Ascending aorta (tissue), 2 donors: ENCODE results near the gene ING1. TPM values are rescaled to one million over a fixed set of nuclear protein-coding genes. Genes with fewer than 3 reads are reported as not detected.
"Not testable (repeated sequence)": the region's sequence is repeated elsewhere in the genome, so short reads cannot be mapped to it uniquely, and the experiment has no call there.

Source experiments
- DNase-seq, 2 donors: peaks; one replicate each; pipeline ENCODE4 v3.0.0-alpha.2; 2019; ENCODE audit warnings: low spot score in 2 of 2
- H3K27ac ChIP-seq, 2 donors: fragments of 200-600 bp; sonication (generic); one replicate each; pipeline ENCODE4 v1.5.1; 2016 to 2017; ENCODE audit warnings: mild to moderate bottlenecking in 1 of 2
- H3K27me3 ChIP-seq: fragments of 200-600 bp; sonication (generic); one replicate; pipeline ENCODE4 v1.5.1; 2017
- H3K36me3 ChIP-seq, 2 donors: fragments of 200-600 bp; sonication (generic); one replicate each; pipeline ENCODE4 v1.5.1; 2016
- H3K4me1 ChIP-seq, 2 donors: fragments of 200-600 bp; sonication (generic); one replicate each; pipeline ENCODE4 v1.5.1; 2016 to 2017; ENCODE audit warnings: mild to moderate bottlenecking in 1 of 2
- H3K4me3 ChIP-seq, 2 donors: fragments of 200-600 bp; sonication (generic); one replicate each; pipeline ENCODE4 v1.5.1; 2016 to 2017; ENCODE audit warnings: mild to moderate bottlenecking in 1 of 2
- H3K9me3 ChIP-seq, 2 donors: fragments of 200-600 bp; sonication (generic); one replicate each; pipeline ENCODE4 v1.5.1; 2016
- CTCF ChIP-seq, 3 experiments: fragments of 200-600 bp in 2 of 3; fragments of 450-650 bp in 1 of 3; sonication (generic) in 2 of 3; IDR thresholded peaks; one replicate each; pipeline ENCODE4 v1.5.1; 2016 to 2019; ENCODE audit warnings: antibody characterized with exemption in 3 of 3, mild to moderate bottlenecking in 1 of 3, moderate library complexity in 1 of 3
- intact Hi-C: fragments of 100-400 bp; cut with DNase I; formaldehyde crosslinking; loops from one replicate; pipeline ENCODE4 v1.15.1; 2023
- total RNA-seq: library from RNA; depleted of rRNA; stranded (reverse); fragments of >200 nt; gene quantifications from one replicate; pipeline ENCODE4 v1.1.0, GENCODE V29; 2016

ING1 gene
- total RNA-seq, 1 donor from 2014 or later, result 12.0 TPM

- Histone ChIP-seq H3K36me3 (peaks cover 22 to 55% of the 10 kb centered on the region in 2 donors), H3K9me3 (no peaks in the 10 kb centered on the region), H3K4me3 (no peak overlapping the region), H3K27me3 (no peaks in the 10 kb centered on the region), H3K27ac (no peak overlapping the region), H3K4me1 (no peaks in the 10 kb centered on the region)
- intact Hi-C loops, result no loop called here
- TF ChIP-seq CTCF (IDR thresholded peaks at IDR 0.05), result no peak
- DNase-seq, result peak in 1 of 2 donors; percentile 22
These were observed 44.5 kb upstream of the ING1 start for GRCh38 chr13:110669036-110669435.

- peaks cover 22 to 52% of the 10 kb centered on the region in 2 donors for H3K36me3 ChIP-seq
- intact Hi-C loops, H3K27ac ChIP-seq, H3K4me1 ChIP-seq, H3K9me3 ChIP-seq, H3K27me3 ChIP-seq, H3K4me3 ChIP-seq, DNase-seq: not testable (repeated sequence)
These were observed 43.7 kb upstream of the ING1 start for GRCh38 chr13:110669814-110670213.

DNA sequence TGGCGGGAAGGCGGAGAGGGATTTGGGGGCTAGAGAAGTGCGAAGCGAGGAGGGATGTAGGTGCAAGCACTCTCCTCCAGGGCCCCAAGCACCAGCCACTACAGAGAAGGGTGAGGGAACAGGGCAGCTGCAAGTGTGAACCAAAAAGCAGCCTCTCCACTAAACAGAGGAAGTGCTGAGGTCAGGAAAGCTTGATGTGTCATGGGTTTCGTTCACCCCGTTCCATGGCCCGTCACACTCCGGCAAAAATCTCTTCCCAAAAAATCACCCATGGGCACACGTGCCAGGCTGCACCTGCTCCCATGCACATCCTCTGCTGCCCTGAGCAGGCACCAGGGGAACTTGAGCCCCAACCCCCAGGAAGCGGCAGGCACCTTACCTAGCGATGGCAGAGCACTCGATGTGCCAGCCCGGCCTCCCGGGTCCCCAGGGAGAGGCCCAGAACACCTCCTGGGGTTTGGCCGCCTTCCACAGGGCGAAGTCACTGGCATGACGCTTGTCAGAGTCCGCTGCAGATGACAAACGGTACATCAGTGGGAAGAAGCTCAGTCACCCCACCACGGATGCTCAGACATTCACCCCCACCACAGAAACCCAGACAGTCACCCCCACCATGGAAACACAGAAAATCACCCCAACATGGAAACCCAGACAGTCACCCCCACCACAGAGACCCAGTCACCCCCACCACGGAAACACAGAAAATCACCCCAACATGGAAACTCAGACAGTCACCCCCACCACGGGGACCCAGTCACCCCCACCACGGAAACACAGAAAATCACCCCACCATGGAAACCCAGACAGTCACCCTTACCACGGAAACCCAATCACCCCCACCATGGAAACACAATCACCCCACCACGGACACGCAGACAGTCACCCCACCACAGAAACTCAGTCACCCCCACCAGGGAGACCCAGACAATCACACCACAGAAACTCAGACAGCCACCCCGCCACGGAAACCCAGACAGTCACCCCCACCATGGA is 36.6 kb upstream of the ING1 start:
- DNase-seq, result peak; percentile 14 to 56
- H3K4me3 ChIP-seq, result no peak overlapping the region
- intact Hi-C loops, result no loop called here
- H3K27ac ChIP-seq, result no peak overlapping the region
- TF ChIP-seq CTCF (IDR thresholded peaks at IDR 0.05), result no peak
- H3K27me3 ChIP-seq, result no peaks in the 10 kb centered on the region
- no peaks in the 10 kb centered on the region for H3K4me1 ChIP-seq
- no peaks in the 10 kb centered on the region for H3K9me3 ChIP-seq
- peaks cover 36 to 50% of the 10 kb centered on the region in 2 donors for H3K36me3 ChIP-seq

DNA sequence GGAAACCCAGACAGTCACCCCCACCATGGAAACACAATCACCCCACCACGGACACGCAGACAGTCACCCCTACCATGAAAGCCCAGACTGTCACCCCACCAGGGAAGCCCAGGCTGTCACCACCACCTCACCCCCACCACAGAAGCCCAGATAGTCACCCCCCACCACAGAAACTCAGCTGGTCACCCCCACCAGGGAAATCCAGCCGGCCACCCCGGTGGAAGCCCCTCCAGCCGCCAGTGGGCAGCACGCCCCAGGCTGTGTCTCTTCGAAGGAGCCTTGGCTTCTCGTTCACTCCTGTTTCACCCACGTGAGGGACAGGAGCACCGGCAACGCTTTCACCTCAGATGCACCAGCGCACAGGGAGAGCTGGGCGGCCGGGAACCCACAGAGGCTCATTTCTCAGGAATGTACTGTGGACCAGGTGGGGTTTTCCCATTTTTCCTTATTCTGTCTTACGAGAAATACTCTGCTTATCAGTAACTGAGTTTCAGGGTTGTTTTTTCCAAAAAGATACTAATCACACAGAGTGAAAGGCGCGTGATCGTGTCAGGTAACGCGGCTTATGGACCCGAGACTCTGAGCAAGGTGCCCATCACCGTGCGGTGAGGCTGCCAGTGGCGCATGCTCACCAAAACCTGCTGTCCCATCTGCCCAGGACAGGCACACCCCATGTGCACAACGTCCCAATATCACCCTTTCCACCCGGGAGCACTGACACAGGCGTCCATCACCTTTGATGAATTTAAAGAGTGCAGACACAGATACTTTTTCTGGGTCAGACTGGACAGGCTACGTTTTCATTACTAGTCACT is 35.6 kb upstream of the ING1 start:
- DNase-seq, result peak in 1 of 2 donors; percentile 37
- no peak for TF ChIP-seq CTCF (IDR thresholded peaks at IDR 0.05)
- H3K4me1 ChIP-seq, result no peaks in the 10 kb centered on the region
- no peak overlapping the region for H3K4me3 ChIP-seq
- no peaks in the 10 kb centered on the region for H3K9me3 ChIP-seq
- peaks cover 46 to 61% of the 10 kb centered on the region in 2 donors for H3K36me3 ChIP-seq
- intact Hi-C loops, result no loop called here
- H3K27me3 ChIP-seq, result no peaks in the 10 kb centered on the region
- no peak overlapping the region for H3K27ac ChIP-seq

- Histone ChIP-seq H3K4me3 (no peak overlapping the region), H3K27ac (no peak overlapping the region), H3K9me3 (no peaks in the 10 kb centered on the region), H3K36me3 (peaks cover 64 to 68% of the 10 kb centered on the region in 2 donors), H3K4me1 (no peaks in the 10 kb centered on the region), H3K27me3 (no peaks in the 10 kb centered on the region)
- peak in 1 of 3 experiments; percentile 12 for TF ChIP-seq CTCF (IDR thresholded peaks at IDR 0.05)
- DNase-seq, result peak in 1 of 2 donors; percentile 57
- intact Hi-C loops, result no loop called here
These were observed 32.6 kb upstream of the ING1 start for GRCh38 chr13:110680852-110681251.
